HepG2 (cell line): ENCODE results near the gene ANKRD65. TPM values are rescaled to one million over a fixed set of nuclear protein-coding genes. Genes with fewer than 3 reads are reported as not detected.

ENCODE experiments used
- DR1 ChIP-seq: sonication (generic); formaldehyde crosslinking; IDR thresholded peaks from 2 replicates; pipeline ENCODE4 v1.8.0; 2021; ENCODE audit warnings: mild to moderate bottlenecking, missing genetic modification reagents, inconsistent platforms
- FOXA3 ChIP-seq: IDR thresholded peaks from 2 replicates; pipeline ENCODE4 v1.6.1; 2016; ENCODE audit warnings: missing genetic modification reagents, missing compliant biosample characterization
- HMGXB4 ChIP-seq, 2 experiments: sonication (generic) in 1 of 2; formaldehyde crosslinking in 1 of 2; IDR thresholded peaks; 2 replicates each; pipeline versions ENCODE4 v1.4.0 to v1.6.1; 2018 to 2020; ENCODE audit warnings: missing genetic modification reagents in 2 of 2, borderline replicate concordance in 1 of 2, low read depth in 1 of 2, mild to moderate bottlenecking in 1 of 2, missing biosample characterization in 1 of 2
- KAT8 ChIP-seq: IDR thresholded peaks from 2 replicates; pipeline ENCODE4 v1.6.1; 2016; ENCODE audit warnings: missing genetic modification reagents, missing compliant biosample characterization
- MXD1 ChIP-seq: sonication (generic); formaldehyde crosslinking; IDR thresholded peaks from 2 replicates; pipeline ENCODE4 v1.4.0; 2020; ENCODE audit warnings: mild to moderate bottlenecking, missing genetic modification reagents
- PBX2 ChIP-seq: IDR thresholded peaks from 2 replicates; pipeline ENCODE4 v1.6.1; 2016; ENCODE audit warnings: control low read depth
- PRDM15 ChIP-seq: sonication (generic); formaldehyde crosslinking; IDR thresholded peaks from 2 replicates; pipeline ENCODE4 v1.4.0; 2020; ENCODE audit warnings: missing genetic modification reagents
- TFDP2 ChIP-seq: sonication (generic); formaldehyde crosslinking; IDR thresholded peaks from 2 replicates; pipeline ENCODE4 v1.4.0; 2020; ENCODE audit warnings: missing genetic modification reagents
- ZMYM4 ChIP-seq: sonication (generic); formaldehyde crosslinking; IDR thresholded peaks from 2 replicates; pipeline ENCODE4 v1.8.1; 2023; ENCODE audit warnings: mild to moderate bottlenecking, missing genetic modification reagents
- ZNF362 ChIP-seq: sonication (generic); formaldehyde crosslinking; IDR thresholded peaks from 2 replicates; pipeline ENCODE4 v1.4.0; 2020; ENCODE audit warnings: missing genetic modification reagents, mild to moderate bottlenecking, borderline replicate concordance
- ZNF383 ChIP-seq: sonication (generic); formaldehyde crosslinking; IDR thresholded peaks from 2 replicates; pipeline ENCODE4 v1.4.0; 2020; ENCODE audit warnings: missing genetic modification reagents, mild to moderate bottlenecking, borderline replicate concordance
- ZNF674 ChIP-seq: sonication (generic); formaldehyde crosslinking; IDR thresholded peaks from 2 replicates; pipeline ENCODE4 v1.5.0; 2020; ENCODE audit warnings: low read depth, mild to moderate bottlenecking, missing genetic modification reagents
- ZNF710 ChIP-seq: sonication (generic); formaldehyde crosslinking; IDR thresholded peaks from 2 replicates; pipeline ENCODE4 v1.5.0; 2020; ENCODE audit warnings: mild to moderate bottlenecking, missing genetic modification reagents, borderline replicate concordance
- ZNF83 ChIP-seq: sonication (generic); formaldehyde crosslinking; IDR thresholded peaks from 2 replicates; pipeline ENCODE4 v1.4.0; 2020; ENCODE audit warnings: missing genetic modification reagents, mild to moderate bottlenecking, borderline replicate concordance
- ZSCAN30 ChIP-seq: sonication (generic); formaldehyde crosslinking; IDR thresholded peaks from 2 replicates; pipeline ENCODE4 v1.5.0; 2020; ENCODE audit warnings: mild to moderate bottlenecking, missing genetic modification reagents
- polyA plus RNA-seq, 8 experiments: library from polyadenylated mRNA; depleted of rRNA in 3 of 8; stranded (reverse) in 7 of 8; unstranded in 1 of 8; fragments of >200 nt; fragmentation: Illumina TruSeq in 4 of 8; extraction: Trizol in 4 of 8; gene quantifications; 2 replicates each; pipeline versions ENCODE4 v1.2.1 to v1.2.3, GENCODE V29; 2011 to 2016; ENCODE audit warnings: low read depth in 4 of 8, missing spikeins in 1 of 8, mixed read lengths in 1 of 8; ENCODE audit not compliant: insufficient read depth in 1 of 8
- total RNA-seq, 5 experiments: library from RNA; depleted of rRNA; stranded (reverse); fragments of >200 nt; fragmentation: Illumina TruSeq; extraction: Trizol; gene quantifications; 2 replicates each; pipeline ENCODE4 v1.2.3, GENCODE V29; 2016; ENCODE audit warnings: low read depth in 1 of 5

ANKRD65 gene
- total and polyA plus RNA-seq, 2 of the 13 experiments (the other 11 are each of a cell fraction or from before 2014, with no cell fraction given): 12.1 to 30.1 TPM

GRCh38 chr1:1399187-1399871 lies 21.7 kb downstream of the ANKRD65 start, which contains the start of gene CCNL2 (continued):
- peak; percentile 85 for TF ChIP-seq MXD1 (CRISPR knock-in tag)
- TF ChIP-seq PRDM15 (CRISPR knock-in tag): 0 out of 2 replicates have a peak, but pooled peaks have one; percentile 3
- 0 out of 2 replicates have a peak, but pooled peaks have one; percentile 28 for TF ChIP-seq ZNF362
- peak; percentile 51 for TF ChIP-seq FOXA3 (CRISPR knock-in tag)
- 0 out of 2 replicates have a peak, but pooled peaks have one; percentile 20 for TF ChIP-seq ZNF83 (CRISPR knock-in tag)
- TF ChIP-seq DR1 (CRISPR knock-in tag): peak; percentile 79
- peak; percentile 95 for TF ChIP-seq KAT8 (CRISPR knock-in tag)
- no peak for TF ChIP-seq ZNF674 (CRISPR knock-in tag)
- TF ChIP-seq ZMYM4 (CRISPR knock-in tag): peak; percentile 66
- peak; percentile 52 to 93; a peak in 3 of 4 replicates for TF ChIP-seq HMGXB4 (CRISPR knock-in tag; IDR thresholded peaks at IDR 0.05; ENCODE audit: borderline replicate concordance in 1 of 2, low read depth in 1 of 2)
- TF ChIP-seq ZNF710 (CRISPR knock-in tag): 0 out of 2 replicates have a peak, but pooled peaks have one; percentile 13
- TF ChIP-seq ZNF383 (CRISPR knock-in tag): peak; percentile 92; the same call in 1 of the 2 replicates
- TF ChIP-seq ZSCAN30 (CRISPR knock-in tag): peak; percentile 91; the same call in 1 of the 2 replicates
- peak; percentile 86 for TF ChIP-seq TFDP2 (CRISPR knock-in tag)
- peak; percentile 96 for TF ChIP-seq PBX2
